ENCODE data around the gene PDLIM1. TPM values are rescaled to one million over a fixed set of nuclear protein-coding genes. Genes with fewer than 3 reads are reported as not detected.

Gene PDLIM1
- total and polyA plus RNA-seq, 2 of the 13 experiments (the other 11 are each of a cell fraction or from before 2014, with no cell fraction given): 119 to 123 TPM

GRCh38 chr10:95334805-95335144 is 44.0 kb upstream of the PDLIM1 start:
- H3K4me2 ChIP-seq (ENCODE audit: low read depth, low read length): no peak overlapping the region
- intact Hi-C loops (cut with micrococcal nuclease; ENCODE audit: unreplicated experiment): loop anchor here (5.0 kb wide), 1 partner anchor 47 kb away; no protein-coding TSS in a partner anchor
- BruUV-seq (replicated peaks): no TSS peak

More at GRCh38 chr10:95334805-95335144, 44.0 kb upstream of the PDLIM1 start:
- 96% methylated on average over 3 of the region's 3 CpGs for WGBS (ENCODE audit: low lambda C conversion rate)
- peaks cover 5 to 28% of the 10 kb centered on the region in 2 experiments; a peak in 4 of 5 replicates for H3K36me3 ChIP-seq (replicated peaks in 1 of 2; ENCODE audit: control insufficient read depth in 1 of 2, insufficient read depth in 2 of 2, low read length in 2 of 2)
- FAIRE-seq: no peak
- ATAC-seq: no peak
- H3K4me3 ChIP-seq (replicated peaks in 1 of 3; ENCODE audit: insufficient read depth in 1 of 3, low read depth in 2 of 3, low read length in 3 of 3): no peak overlapping the region
- ChIA-PET CTCF (ENCODE audit: low intra/inter-chr PET ratio, low total read pairs) (interaction anchor here (2.7 kb wide), 1 partner anchor 29 kb away, joined by 9 read pairs; no protein-coding TSS in a partner anchor), POLR2A (no interaction called here)
- no peaks in the 10 kb centered on the region for H4K20me1 ChIP-seq (ENCODE audit: insufficient read depth, low read length)
- H3K27ac ChIP-seq (ENCODE audit: extremely low read length, insufficient read depth, low read length): no peak overlapping the region
- no peaks in the 10 kb centered on the region for H3K79me2 ChIP-seq (ENCODE audit: insufficient read depth, low read length)
- in situ Hi-C loops (cut with HindIII; ENCODE audit: extremely low pct_ligation_motif_present, low pct_unique_long_range_greater_than_20kb): no loop called here
- H2AFZ ChIP-seq (ENCODE audit: low read length): no peak overlapping the region
- H3K9ac ChIP-seq (ENCODE audit: insufficient read depth, low read depth, low read length): no peak overlapping the region
- H3K4me1 ChIP-seq (ENCODE audit: insufficient read depth, low read length): peaks cover 77% of the 10 kb centered on the region
- TF ChIP-seq RCOR2 (CRISPR knock-in tag; IDR thresholded peaks at IDR 0.05) (no peak), HIVEP1 (CRISPR knock-in tag; IDR thresholded peaks at IDR 0.05) (no peak), ERF (CRISPR knock-in tag; IDR thresholded peaks at IDR 0.05) (no peak), GTF2F1 (IDR thresholded peaks at IDR 0.05; ENCODE audit: low read length) (no peak), ZSCAN20 (CRISPR knock-in tag; IDR thresholded peaks at IDR 0.05; ENCODE audit: borderline replicate concordance) (no peak), REPIN1 (CRISPR knock-in tag; IDR thresholded peaks at IDR 0.05; ENCODE audit: borderline replicate concordance, low read depth) (no peak), HMG20B (CRISPR knock-in tag; conservative IDR thresholded peaks at IDR 0.05) (no peak), NFIB (CRISPR knock-in tag; IDR thresholded peaks at IDR 0.05; ENCODE audit: borderline replicate concordance) (no peak), YY1 (IDR thresholded peaks at IDR 0.05; ENCODE audit: insufficient read depth, insufficient replicate concordance, low read depth, low read length) (no peak), CEBPB (IDR thresholded peaks at IDR 0.05; ENCODE audit: borderline replicate concordance, low read depth, low read length) (no peak), DMAP1 (CRISPR knock-in tag; IDR thresholded peaks at IDR 0.05) (no peak), ZXDC (CRISPR knock-in tag; IDR thresholded peaks at IDR 0.05) (no peak), AKNA (CRISPR knock-in tag; IDR thresholded peaks at IDR 0.05; ENCODE audit: borderline replicate concordance) (no peak), ZNF510 (CRISPR knock-in tag; IDR thresholded peaks at IDR 0.05; ENCODE audit: low read depth) (no peak), ZNF772 (CRISPR knock-in tag; IDR thresholded peaks at IDR 0.05) (no peak), SMAD9 (CRISPR knock-in tag; IDR thresholded peaks at IDR 0.05) (no peak)
- TF ChIP-seq, protein P1, sequence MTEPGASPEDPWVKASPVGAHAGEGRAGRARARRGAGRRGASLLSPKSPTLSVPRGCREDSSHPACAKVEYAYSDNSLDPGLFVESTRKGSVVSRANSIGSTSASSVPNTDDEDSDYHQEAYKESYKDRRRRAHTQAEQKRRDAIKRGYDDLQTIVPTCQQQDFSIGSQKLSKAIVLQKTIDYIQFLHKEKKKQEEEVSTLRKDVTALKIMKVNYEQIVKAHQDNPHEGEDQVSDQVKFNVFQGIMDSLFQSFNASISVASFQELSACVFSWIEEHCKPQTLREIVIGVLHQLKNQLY (CRISPR knock-in tag; IDR thresholded peaks at IDR 0.05): no peak
- no peaks in the 10 kb centered on the region for H3K9me3 ChIP-seq (ENCODE audit: low read length)
- no peaks in the 10 kb centered on the region for H3K27me3 ChIP-seq (ENCODE audit: control insufficient read depth in 1 of 2, insufficient read depth in 2 of 2, low read length in 2 of 2)
- no peak for DNase-seq (ENCODE audit: low spot score)
